HG03565 (cell line): ENCODE data around the gene PRIMA1.
"Not testable (repeated sequence)": the region's sequence is repeated elsewhere in the genome, so short reads cannot be mapped to it uniquely, and the experiment has no call there.

Experiments
- ATAC-seq: cut with Tn5 transposase; IDR thresholded peaks from one replicate; pipeline ENCODE4 v1.9.1; 2021; ENCODE audit warnings: mild to moderate bottlenecking, moderate library complexity; ENCODE audit not compliant: unreplicated experiment

PRIMA1 gene

GRCh38 chr14:93788293-93788542, at the start of gene PRIMA1:
Gene PRIMA1 (minus strand): TSS chr14:93788485. CDS start chr14:93787718, 767 bp downstream.
- ATAC-seq = no peak

GRCh38 chr14:93834699-93835371, 46.5 kb upstream of the PRIMA1 start:
- ATAC-seq = no peak

DNA sequence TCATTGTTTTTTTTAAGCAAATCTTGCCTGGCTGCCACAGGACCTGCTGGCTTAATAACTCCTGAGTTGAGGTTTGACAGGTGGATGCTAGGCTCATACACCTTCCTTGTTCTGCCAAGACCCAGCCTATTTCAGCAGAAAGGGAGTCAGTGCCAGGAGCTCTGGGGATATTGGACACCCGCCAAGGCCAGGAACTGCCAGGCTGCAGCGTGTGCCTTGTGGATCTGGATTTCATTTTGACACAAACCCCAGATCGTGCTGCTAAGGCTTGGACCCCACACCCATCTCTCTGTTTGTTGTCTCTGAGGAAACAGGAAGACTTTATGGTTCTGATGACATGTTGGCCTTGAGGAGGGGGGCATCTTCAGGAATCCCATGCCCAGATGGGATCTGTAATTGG, 44.4 kb upstream of the PRIMA1 start:
- ATAC-seq = no peak

GRCh38 chr14:93832081-93832480, 43.8 kb upstream of the PRIMA1 start:
- ATAC-seq = no peak

DNA sequence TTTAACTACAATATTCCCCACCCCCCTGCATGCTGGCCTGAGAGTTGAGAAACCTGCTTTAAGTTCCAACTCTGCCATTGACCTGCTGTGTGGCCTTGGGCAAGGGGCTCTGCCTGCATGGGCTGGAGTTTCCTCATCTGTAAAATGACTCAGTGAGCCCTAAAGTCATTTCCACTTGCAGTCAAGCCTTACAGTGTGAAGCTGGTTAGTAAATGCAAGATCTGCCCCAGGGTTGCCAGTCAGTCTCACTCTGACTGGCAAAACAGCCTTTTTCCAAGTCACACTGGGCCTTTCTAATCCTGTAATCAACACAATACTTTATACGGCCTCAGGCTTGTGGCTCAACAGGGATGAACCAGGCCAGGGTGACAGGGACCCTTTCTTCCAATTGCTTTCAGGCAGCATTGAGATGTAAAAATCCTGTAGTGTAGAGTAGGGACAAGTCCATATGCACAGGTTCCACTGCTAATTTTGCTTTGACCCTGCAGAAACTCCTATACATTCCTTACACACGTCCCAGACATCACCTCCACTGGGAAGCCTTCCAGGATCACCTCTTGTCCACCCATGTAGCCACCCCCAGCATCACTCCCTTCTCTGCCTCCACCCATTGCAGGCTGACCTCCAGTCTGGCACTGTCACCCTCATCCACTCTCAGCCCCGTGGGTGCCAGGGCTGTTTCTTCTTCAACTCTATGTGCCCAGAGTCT, 42.6 kb upstream of the PRIMA1 start:
- no peak for ATAC-seq

DNA sequence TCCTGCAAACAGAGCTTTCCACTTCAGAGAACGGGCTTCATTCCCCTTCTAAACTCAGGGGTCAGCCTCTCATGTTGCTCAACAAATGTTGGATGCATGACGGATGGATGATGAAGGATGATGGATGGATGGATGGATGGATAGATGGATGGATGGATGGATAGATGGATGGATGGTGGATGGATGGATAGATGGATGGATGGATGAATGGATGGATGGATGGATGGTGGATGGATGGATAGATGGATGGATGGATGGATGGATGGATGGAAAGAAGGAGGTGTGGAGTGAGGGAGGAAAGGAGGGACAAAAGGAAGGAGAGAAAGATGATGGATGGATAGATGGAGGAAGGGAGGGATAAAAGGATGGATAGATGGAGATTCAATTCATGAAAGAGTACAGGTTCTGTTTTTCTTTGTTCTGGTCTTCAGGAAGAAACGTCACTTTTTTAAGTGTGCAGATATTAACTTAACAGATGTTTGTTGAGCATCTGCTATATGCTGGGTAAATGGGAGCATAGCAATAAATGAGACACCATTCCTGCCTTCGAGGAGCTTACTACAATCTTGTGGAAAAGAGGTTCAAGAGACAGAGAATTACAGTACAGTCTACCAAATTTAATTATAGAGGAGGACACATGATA, 41.7 kb upstream of the PRIMA1 start:
- ATAC-seq = no peak

GRCh38 chr14:93825235-93825553, 36.9 kb upstream of the PRIMA1 start:
- ATAC-seq = no peak

GRCh38 chr14:93824518-93825234, 36.4 kb upstream of the PRIMA1 start:
- no peak for ATAC-seq

GRCh38 chr14:93824076-93824475, 35.8 kb upstream of the PRIMA1 start:
- ATAC-seq = no peak

- ATAC-seq = no peak
Observed at GRCh38 chr14:93821051-93821450, 32.8 kb upstream of the PRIMA1 start.

DNA sequence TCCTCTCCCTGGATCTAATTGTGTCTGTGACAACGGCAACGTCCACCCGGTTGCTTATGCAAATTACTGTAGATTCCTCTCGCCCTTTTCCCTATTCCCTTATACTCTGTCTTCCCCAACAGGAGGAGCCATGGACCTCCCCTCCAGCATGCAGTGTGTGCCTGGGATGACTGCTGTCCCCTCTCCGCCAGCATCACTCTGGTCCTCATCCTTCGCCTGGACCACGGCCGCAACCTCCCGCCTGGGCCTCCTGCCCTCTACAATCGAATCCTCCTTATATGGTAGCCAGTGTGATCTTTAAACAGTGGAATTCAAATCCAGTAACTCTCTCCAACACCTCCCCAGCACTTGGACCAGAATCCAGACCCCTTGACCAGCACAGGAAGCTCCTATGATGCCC, 30.6 kb upstream of the PRIMA1 start:
- ATAC-seq = no peak

DNA sequence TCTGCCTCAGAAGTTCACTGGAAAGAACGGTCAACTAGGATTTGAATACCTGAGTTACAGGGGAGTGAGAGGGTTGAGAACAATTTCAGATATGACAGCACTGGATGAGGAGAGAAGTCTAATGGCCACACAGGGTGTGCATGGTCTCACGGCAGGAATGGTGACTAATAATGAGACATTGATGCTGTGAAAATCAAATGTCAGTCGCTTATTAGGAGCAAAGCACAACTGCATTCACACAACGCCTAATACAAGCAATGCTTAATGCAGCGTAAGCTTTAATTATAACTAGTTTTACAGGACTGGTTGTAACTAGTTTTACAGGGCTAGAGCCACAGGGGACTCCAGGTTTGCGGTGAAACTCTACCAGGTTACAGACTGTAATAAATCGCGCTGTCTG, 23.4 kb upstream of the PRIMA1 start:
- ATAC-seq = no peak

DNA sequence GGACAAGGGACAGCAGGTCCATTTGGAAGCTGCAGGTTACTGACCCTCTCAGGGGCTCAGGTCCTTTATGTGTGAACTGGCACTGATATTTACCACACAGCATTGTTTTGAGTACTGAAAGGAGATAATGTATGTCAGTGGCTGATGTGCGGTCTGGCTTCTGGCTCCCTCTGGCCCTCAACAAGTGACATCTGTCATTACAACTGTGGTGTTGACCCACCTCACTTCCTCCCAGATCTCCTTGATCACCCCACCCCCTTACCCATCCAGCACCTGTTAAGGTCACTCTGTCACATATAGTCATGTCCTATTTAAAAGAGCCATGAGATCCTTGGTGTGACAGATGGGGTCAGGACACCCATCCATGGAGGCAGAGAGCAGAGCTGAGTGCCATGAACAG, 22.7 kb upstream of the PRIMA1 start:
- ATAC-seq = no peak

GRCh38 chr14:93809491-93810420, 21.5 kb upstream of the PRIMA1 start:
- not testable (repeated sequence) for ATAC-seq

GRCh38 chr14:93804654-93805053, 16.4 kb upstream of the PRIMA1 start:
- no peak for ATAC-seq

- no peak for ATAC-seq
Observed at GRCh38 chr14:93803408-93804318, 15.4 kb upstream of the PRIMA1 start.

GRCh38 chr14:93799989-93800921, 12.0 kb upstream of the PRIMA1 start:
- ATAC-seq = no peak

DNA sequence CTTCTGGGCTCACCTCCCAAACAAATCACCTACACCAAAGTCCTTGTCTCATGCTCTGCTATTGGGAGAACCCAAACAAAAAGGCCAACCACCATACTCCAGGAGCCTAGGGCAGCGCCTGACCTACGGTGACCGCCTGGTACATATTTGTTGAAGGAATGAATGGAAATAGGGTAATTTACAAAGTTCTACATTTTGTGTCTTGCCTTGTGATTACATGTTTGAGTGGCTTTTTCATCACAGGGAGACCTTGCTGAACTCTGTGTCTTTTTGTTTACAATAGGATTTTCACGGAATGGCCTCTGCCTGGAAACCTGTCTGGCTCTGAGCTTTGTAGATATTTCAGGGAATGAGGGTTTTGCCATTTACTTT, 11.3 kb upstream of the PRIMA1 start:
- ATAC-seq = no peak

GRCh38 chr14:93797536-93797935, 9.3 kb upstream of the PRIMA1 start:
- no peak for ATAC-seq
